ENCODE data around the gene PSMB2. TPM values are rescaled to one million over a fixed set of nuclear protein-coding genes. Genes with fewer than 3 reads are reported as not detected.
A peak's percentile ranks its signal among the peaks of the same experiment; 100 is the strongest.

Gene PSMB2
- total RNA-seq, 1 donor from 2014 or later: 85.6 TPM

DNA sequence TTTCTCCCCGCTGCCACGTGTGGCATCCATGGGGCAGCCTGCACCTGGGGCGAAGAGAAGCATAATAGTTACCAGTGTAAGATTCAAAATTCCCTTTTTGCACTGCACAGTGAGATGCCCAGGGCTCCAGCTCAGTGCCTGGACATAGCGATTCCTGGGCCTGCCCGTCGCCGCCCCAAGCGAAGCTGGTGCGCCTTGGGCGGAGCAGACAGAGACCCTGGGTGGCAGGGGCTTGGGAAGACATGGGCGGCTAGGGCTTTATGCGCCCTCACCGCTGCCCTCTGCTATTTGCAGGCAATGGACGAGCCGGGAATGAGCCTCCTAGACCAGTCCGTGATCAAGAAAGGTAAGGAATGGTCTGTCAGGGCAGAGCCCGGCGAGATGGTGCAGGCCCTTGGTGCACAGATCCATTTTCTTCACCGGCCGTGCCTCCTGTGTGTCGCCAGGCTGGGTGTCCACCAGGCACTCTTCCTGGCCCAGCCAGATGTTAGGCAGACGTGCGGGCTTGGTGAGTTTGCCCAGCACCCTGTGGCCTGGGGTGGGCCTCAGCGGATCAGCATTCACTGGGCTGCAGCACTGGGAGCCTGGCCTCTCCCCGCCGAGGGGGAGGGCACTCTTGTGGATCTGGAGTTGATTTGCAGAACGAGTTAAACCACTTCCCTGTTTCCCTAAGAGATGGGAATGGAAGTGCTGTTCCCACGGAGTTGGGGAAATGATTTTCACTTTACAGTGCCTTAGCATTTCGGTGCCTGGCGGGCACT lies 66.5 kb downstream of the PSMB2 start:
- DNase-seq (ENCODE audit: low read depth): no peak
- H3K4me3 ChIP-seq (ENCODE audit: low read depth, low read length): no peak overlapping the region

GRCh38 chr1:35574125-35574654 lies 67.1 kb downstream of the PSMB2 start:
- no peak for TF ChIP-seq CTCF (conservative IDR thresholded peaks at IDR 0.05; ENCODE audit: low read depth, low read length)
- H3K4me3 ChIP-seq (ENCODE audit: low read depth, low read length): peak overlapping the region; percentile 64
- no peak for DNase-seq (ENCODE audit: low read depth)

More for the DNA sequence above, 66.5 kb downstream of the PSMB2 start:
- no peak for TF ChIP-seq CTCF (conservative IDR thresholded peaks at IDR 0.05; ENCODE audit: low read depth, low read length)

DNA sequence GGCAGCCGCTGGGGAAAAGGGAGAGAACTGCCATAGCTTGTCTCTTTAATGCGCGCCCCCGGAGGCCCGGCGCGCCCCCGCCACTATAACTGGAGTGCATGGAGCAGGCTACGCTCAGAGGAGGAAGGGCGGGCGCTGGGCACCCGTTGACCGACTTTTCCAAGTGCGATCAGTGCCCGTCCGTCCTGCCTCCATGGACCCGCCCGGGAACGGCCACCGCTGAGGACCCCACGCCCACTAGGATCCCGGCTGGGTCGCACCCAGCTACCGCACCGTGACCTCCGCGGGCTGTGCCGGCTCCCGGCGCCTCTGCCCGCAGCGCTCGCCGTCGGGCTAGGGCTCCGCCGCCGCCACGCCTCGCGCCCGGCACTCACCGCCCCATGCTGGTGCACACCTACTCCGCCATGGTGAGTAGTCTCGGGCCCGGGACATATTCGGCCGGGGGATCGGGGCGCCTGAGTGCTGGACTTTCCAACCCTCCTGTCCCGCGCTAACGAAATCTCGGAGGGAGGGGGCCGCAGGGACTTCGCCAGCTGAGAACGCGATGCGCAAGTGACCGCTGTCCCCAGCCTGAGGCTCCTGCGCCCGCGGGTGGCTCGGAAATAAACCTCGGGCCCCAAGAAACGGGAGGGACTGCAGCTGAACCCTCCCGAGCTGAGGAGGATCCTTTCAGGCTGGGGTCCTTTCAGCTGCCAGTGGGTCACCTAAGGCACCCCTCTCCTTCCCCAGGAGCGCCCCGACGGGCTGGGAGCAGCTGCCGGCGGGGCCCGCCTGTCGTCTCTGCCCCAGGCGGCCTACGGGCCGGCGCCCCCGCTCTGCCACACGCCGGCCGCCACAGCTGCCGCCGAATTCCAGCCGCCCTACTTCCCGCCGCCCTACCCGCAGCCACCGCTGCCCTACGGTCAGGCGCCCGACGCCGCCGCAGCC lies 67.9 kb downstream of the PSMB2 start, which contains the start of gene TFAP2E:
TSS of gene TFAP2E (plus strand) at position 117 of the 927 bp plus-strand sequence. CDS start at position 381, 264 bp downstream.
- peak within 1 kb of the TSS; percentile 64 for H3K4me3 ChIP-seq (ENCODE audit: low read depth, low read length)
- no peak for TF ChIP-seq CTCF (conservative IDR thresholded peaks at IDR 0.05; ENCODE audit: low read depth, low read length)
- no peak for DNase-seq (ENCODE audit: low read depth)

DNA sequence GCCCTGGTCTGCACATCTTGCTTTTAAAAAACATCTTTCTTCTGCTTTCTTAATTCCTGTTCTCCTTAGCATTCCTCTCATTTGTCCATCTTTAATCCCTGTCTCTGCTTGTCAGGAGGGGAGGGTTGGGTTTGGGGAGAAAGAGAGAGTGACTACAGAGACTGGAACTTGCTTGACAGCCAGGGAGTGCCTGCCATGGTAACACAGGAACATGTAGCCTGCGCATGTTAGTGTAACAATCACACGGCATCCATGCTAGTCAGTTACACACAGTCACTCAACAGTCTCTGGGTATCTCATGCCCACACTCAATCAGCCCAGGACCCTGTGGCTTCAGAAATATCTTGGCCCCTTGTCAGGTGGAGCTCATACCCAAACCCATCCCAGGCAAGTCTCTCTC lies 69.0 kb downstream of the PSMB2 start:
- TF ChIP-seq CTCF (conservative IDR thresholded peaks at IDR 0.05; ENCODE audit: low read depth, low read length): no peak
- H3K4me3 ChIP-seq (ENCODE audit: low read depth, low read length): no peak overlapping the region
- no peak for DNase-seq (ENCODE audit: low read depth)

- no peak for TF ChIP-seq CTCF (conservative IDR thresholded peaks at IDR 0.05; ENCODE audit: low read depth, low read length)
- DNase-seq (ENCODE audit: low read depth): no peak
- no peak overlapping the region for H3K4me3 ChIP-seq (ENCODE audit: low read depth, low read length)
Observed at GRCh38 chr1:35571263-35571662, 70.1 kb downstream of the PSMB2 start.

GRCh38 chr1:35570589-35571137 lies 70.7 kb downstream of the PSMB2 start:
- no peak overlapping the region for H3K4me3 ChIP-seq (ENCODE audit: low read depth, low read length)
- no peak for TF ChIP-seq CTCF (conservative IDR thresholded peaks at IDR 0.05; ENCODE audit: low read depth, low read length)
- no peak for DNase-seq (ENCODE audit: low read depth)

All from epithelial cell of proximal tubule (primary cell).